ENCODE measurements around the gene LEPROT. TPM values are rescaled to one million over a fixed set of nuclear protein-coding genes. Genes with fewer than 3 reads are reported as not detected.
A peak's percentile ranks its signal among the peaks of the same experiment; 100 is the strongest.
"Not testable (repeated sequence)": the region's sequence is repeated elsewhere in the genome, so short reads cannot be mapped to it uniquely, and the experiment has no call there.

Gene LEPROT
- 54.5 and 55.9 TPM in 2 replicates for total RNA-seq
- long read RNA-seq, full-length matches to known transcripts: 89 of 122 reads
- long read RNA-seq, partial matches to known transcripts: 30 of 122 reads
- long read RNA-seq, other reads (novel, unspliced or antisense): 3 of 122 reads

- H3K27ac Mint-ChIP-seq: peak within 1 kb of the TSS; percentile 98
- H3K4me3 Mint-ChIP-seq (ENCODE audit: low read depth): no peak within 1 kb of the TSS
- peaks cover 22% of the 10 kb centered on the region for H3K4me1 Mint-ChIP-seq (ENCODE audit: low read depth)
- TF ChIP-seq CTCF (IDR thresholded peaks at IDR 0.05; ENCODE audit: unreplicated experiment): no peak
- DNase-seq (ENCODE audit: low spot score, unreplicated experiment): no peak
- H3K9me3 Mint-ChIP-seq (ENCODE audit: low read depth): no peaks in the 10 kb centered on the region
- no peaks in the 10 kb centered on the region for H3K27me3 Mint-ChIP-seq
- peaks cover 9% of the 10 kb centered on the region for H3K36me3 Mint-ChIP-seq (ENCODE audit: insufficient read depth)
Observed at GRCh38 chr1:65420590-65421350, at the start of gene LEPROT, which contains the start of gene LEPR. TSS of gene LEPROT (plus strand) at chr1:65420668. CDS start at chr1:65420725, 57 bp downstream. TSS of gene LEPR (plus strand) at chr1:65420668. CDS start at chr1:65565566, 144,898 bp downstream.

GRCh38 chr1:65371544-65371943, 48.9 kb upstream of the LEPROT start:
- Mint-ChIP-seq H3K36me3 (ENCODE audit: insufficient read depth) (peaks cover 5% of the 10 kb centered on the region), H3K27ac (no peak overlapping the region), H3K27me3 (no peaks in the 10 kb centered on the region), H3K9me3 (ENCODE audit: low read depth) (peaks cover 14% of the 10 kb centered on the region), H3K4me3 (ENCODE audit: low read depth) (no peak overlapping the region), H3K4me1 (ENCODE audit: low read depth) (no peaks in the 10 kb centered on the region)
- TF ChIP-seq CTCF (IDR thresholded peaks at IDR 0.05; ENCODE audit: unreplicated experiment): no peak
- DNase-seq (ENCODE audit: low spot score, unreplicated experiment): no peak

GRCh38 chr1:65372557-65372956, 47.9 kb upstream of the LEPROT start:
- DNase-seq (ENCODE audit: low spot score, unreplicated experiment): no peak
- H3K4me3 Mint-ChIP-seq (ENCODE audit: low read depth): no peak overlapping the region
- H3K27ac Mint-ChIP-seq: no peak overlapping the region
- peaks cover 5% of the 10 kb centered on the region for H3K36me3 Mint-ChIP-seq (ENCODE audit: insufficient read depth)
- no peaks in the 10 kb centered on the region for H3K27me3 Mint-ChIP-seq
- peaks cover 14% of the 10 kb centered on the region for H3K9me3 Mint-ChIP-seq (ENCODE audit: low read depth)
- TF ChIP-seq CTCF (IDR thresholded peaks at IDR 0.05; ENCODE audit: unreplicated experiment): no peak
- H3K4me1 Mint-ChIP-seq (ENCODE audit: low read depth): peaks cover 6% of the 10 kb centered on the region

GRCh38 chr1:65377496-65378246, 42.8 kb upstream of the LEPROT start:
- Mint-ChIP-seq H3K36me3 (ENCODE audit: insufficient read depth) (peaks cover 8% of the 10 kb centered on the region), H3K4me3 (ENCODE audit: low read depth) (no peak overlapping the region), H3K27me3 (no peaks in the 10 kb centered on the region), H3K4me1 (ENCODE audit: low read depth) (peaks cover 13% of the 10 kb centered on the region), H3K9me3 (ENCODE audit: low read depth) (peaks cover 14% of the 10 kb centered on the region), H3K27ac (no peak overlapping the region)
- TF ChIP-seq CTCF (IDR thresholded peaks at IDR 0.05; ENCODE audit: unreplicated experiment): no peak
- DNase-seq (ENCODE audit: low spot score, unreplicated experiment): no peak

- Mint-ChIP-seq H3K36me3 (ENCODE audit: insufficient read depth) (peaks cover 10% of the 10 kb centered on the region), H3K27ac (no peak overlapping the region), H3K27me3 (no peaks in the 10 kb centered on the region)
Observed at GRCh38 chr1:65378247-65378946, 42.1 kb upstream of the LEPROT start.

GRCh38 chr1:65384426-65384825, 36.0 kb upstream of the LEPROT start:
- H3K4me1 Mint-ChIP-seq (ENCODE audit: low read depth); H3K27me3 Mint-ChIP-seq; DNase-seq (ENCODE audit: low spot score, unreplicated experiment); H3K27ac Mint-ChIP-seq; H3K4me3 Mint-ChIP-seq (ENCODE audit: low read depth); H3K9me3 Mint-ChIP-seq (ENCODE audit: low read depth): not testable (repeated sequence)
- peaks cover 11% of the 10 kb centered on the region for H3K36me3 Mint-ChIP-seq (ENCODE audit: insufficient read depth)

More at GRCh38 chr1:65378247-65378946, 42.1 kb upstream of the LEPROT start:
- no peak for DNase-seq (ENCODE audit: low spot score, unreplicated experiment)
- no peak overlapping the region for H3K4me3 Mint-ChIP-seq (ENCODE audit: low read depth)
- H3K9me3 Mint-ChIP-seq (ENCODE audit: low read depth): peaks cover 14% of the 10 kb centered on the region
- peaks cover 13% of the 10 kb centered on the region for H3K4me1 Mint-ChIP-seq (ENCODE audit: low read depth)
- no peak for TF ChIP-seq CTCF (IDR thresholded peaks at IDR 0.05; ENCODE audit: unreplicated experiment)
